Raji (cell line): ENCODE measurements around the gene GNRH2.

ENCODE experiments used
- POLR2A ChIP-seq: IDR thresholded peaks from 2 replicates; pipeline ENCODE4 v1.6.1; 2011; ENCODE audit warnings: low read depth, low read length, control low read depth; ENCODE audit not compliant: insufficient read depth

The GNRH2 gene

GRCh38 chr20:3067139-3068014 lies 24.0 kb downstream of the GNRH2 start:
- no peak for TF ChIP-seq POLR2A

- no peak for TF ChIP-seq POLR2A
Measured at GRCh38 chr20:3068075-3068474, 24.7 kb downstream of the GNRH2 start.

- TF ChIP-seq POLR2A: no peak
Measured at GRCh38 chr20:3068986-3069900, 25.8 kb downstream of the GNRH2 start.

- no peak for TF ChIP-seq POLR2A
Measured at GRCh38 chr20:3070725-3071124, 27.3 kb downstream of the GNRH2 start.

DNA sequence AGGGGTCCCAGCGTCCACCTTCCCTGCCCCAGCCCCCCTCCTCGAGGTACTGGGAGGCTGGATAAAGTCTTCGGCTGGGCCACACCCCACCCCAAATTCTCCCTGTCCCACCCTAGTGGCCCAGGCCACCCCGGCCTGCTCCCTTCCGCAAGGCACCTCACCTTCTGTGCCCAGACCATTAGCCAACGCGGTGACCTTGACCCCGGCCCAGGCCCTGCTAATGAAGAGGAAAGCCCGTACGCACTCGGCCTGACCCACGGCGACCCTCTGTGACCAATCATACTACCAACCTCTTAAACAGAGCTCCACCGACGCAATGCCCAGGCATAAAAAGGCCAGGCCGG lies 27.8 kb downstream of the GNRH2 start:
- no peak for TF ChIP-seq POLR2A

- no peak for TF ChIP-seq POLR2A
Measured at GRCh38 chr20:3071610-3072529, 28.4 kb downstream of the GNRH2 start, which contains the start of gene OXT. Gene OXT (plus strand): TSS chr20:3071620. CDS start chr20:3071656, 36 bp downstream.

DNA sequence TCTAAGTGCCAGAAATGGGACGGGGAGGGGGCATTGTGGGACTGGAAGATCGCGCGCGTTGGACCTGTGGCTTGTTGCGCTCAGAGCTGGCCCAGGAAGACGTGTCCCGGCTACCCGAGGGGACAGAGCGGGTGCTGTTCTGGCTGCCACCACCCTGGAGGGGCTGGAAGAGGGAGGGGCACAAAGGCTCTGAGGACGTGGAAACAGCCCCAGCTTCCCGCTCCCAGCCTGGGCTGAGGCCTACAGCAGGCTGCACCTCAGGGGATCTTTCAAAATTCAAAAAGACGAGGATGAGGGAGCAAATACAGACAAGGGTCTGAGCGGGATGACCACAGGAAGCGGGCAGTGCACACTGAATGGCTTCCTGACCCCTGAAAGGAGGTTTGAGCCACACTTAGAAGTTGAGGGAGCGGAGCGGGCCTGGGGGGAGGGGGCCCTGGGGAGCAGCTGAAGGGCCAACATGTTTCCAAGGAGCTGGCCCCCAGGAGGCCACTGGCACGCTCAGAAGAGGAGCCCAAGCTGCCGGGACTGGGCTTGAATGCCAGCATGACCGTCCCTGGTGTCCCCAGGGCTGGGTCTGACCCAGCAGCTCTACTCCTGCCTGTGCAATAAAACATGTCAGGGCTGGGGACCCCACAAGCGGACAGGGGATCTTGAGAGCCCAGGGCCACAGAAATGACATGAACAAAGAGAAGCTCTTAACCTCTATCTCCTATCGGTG lies 29.3 kb downstream of the GNRH2 start:
- TF ChIP-seq POLR2A: no peak

DNA sequence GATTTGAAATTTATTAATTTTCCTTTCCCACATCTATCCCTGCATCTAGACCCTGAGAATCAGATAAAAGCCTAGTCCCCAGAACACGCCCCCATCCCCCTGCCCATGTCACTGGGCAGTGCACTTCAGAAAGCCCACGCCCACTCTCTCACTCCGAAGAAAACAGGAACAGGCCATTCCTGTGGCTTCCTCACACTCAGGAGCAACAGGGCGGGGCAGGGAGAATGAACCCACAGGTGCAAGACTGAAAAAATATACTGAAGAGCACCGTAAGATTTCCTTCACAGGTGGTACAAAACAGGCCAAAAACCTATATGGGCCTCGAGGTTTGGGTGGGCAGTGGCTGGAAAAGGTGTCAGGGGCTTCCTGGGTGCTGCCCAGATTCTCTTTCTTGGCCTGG lies 31.4 kb downstream of the GNRH2 start:
- TF ChIP-seq POLR2A: no peak

DNA sequence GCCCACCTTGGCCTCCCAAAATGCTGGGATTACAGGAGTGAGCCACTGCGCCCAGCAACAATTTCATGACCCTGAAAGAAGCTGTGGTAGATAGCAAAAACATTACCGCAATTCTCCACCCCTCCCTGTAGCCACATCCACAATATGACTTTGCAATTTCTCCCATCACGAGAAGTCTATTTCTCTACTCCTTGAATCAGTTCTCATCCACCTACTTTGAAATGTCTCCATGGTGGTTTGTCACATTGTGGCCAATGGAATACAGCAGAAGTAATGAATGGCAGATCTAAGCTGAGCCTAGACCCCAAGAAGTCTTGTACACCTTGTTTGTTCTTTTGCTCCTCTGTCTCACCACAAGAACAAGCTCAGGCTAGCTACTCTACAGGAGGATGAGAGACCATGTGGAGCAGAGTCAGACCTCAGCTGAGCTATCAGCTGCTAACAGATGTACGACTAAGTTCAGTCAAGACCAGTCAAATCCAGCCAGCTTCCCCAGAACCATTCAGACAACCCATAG lies 34.3 kb downstream of the GNRH2 start:
- no peak for TF ChIP-seq POLR2A

DNA sequence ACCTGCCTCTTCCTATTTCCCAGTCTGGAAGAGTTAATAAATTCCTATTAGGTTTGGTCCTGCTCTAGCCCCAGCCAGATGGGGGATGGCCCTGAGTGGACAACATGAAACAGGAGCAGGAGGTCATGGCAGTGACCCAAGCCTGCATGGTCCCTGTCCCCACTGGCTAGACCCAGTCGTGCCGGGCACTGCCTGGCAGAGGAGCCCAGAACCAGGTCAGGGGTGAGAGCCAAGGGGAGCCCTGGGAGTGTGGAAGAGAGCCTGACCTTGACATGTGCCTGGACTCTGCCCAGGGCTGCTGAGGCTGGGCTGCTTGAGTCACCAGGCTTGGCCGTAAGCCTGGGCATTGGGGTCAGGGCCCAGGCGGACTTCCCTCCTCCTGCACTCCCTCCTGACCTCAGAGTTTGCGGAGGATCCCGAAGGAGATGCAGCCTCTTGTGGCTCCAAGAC lies 37.5 kb downstream of the GNRH2 start:
- no peak for TF ChIP-seq POLR2A

- TF ChIP-seq POLR2A: no peak
Measured at GRCh38 chr20:3081641-3082040, 38.2 kb downstream of the GNRH2 start.

DNA sequence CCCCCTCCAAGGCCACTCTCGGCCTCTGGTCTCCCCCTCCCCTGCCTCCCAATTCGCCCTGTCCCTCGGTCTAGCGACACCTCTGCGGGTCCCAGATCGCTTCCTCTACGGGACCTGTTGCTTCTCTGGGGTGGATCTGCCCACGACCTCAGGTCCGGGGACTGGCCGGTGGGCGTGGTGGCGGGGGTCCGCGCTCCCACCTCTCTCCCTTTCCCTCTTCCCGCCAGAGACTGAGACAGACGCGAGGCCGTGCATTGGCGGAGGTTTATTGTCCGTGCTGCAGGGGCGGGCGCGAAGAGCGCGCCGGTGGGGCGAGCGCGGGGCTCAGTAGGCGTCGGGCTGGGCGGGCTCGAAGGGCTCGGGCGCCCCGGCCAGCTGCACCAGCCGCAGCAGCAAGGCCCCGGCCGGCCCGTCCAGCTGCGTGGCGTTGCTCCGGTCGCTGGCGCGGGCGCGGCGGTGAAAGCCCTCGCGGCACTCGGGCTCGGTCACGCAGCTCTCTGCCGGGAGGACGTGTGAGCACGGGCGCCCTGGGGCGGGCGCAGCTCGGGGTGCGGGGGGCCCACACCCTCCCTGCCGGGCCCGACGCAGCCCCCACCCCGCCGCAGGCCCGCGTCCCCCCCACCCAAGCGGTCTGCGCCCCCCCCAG lies 39.0 kb downstream of the GNRH2 start:
- no peak for TF ChIP-seq POLR2A
